Left kidney (tissue), 2 donors: Measurements from ENCODE around the gene PADI2. TPM values are rescaled to one million over a fixed set of nuclear protein-coding genes. Genes with fewer than 3 reads are reported as not detected.

Experiments used
- DNase-seq: peaks from one replicate; pipeline ENCODE4 v3.0.0-alpha.2; 2013
- polyA plus RNA-seq: library from polyadenylated mRNA; unstranded; fragments of 120-200 nt; gene quantifications from one replicate; pipeline ENCODE4 v1.2.1, GENCODE V29; 2013; ENCODE audit not compliant: insufficient read length

PADI2 gene
- polyA plus RNA-seq, 1 donor: 2.7 TPM

DNA sequence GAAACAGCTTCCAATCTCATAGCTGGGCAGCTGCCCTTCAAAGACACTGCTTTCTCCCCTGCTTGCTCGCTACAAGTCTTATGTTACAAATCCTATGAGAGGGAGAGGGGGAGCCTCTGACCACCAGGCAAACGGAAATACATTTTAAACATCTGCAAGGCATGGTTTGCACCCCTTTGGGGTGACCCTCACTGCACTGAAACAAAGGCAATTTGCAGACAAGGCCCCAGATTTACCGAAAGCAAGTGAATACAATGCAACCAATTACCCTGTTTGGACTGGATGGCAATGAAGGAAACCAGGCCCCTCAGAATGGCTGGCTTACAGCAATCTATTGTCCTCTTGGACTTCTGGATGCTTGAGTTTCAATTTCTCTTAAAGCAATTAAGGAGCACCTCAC is 95.7 kb downstream of the PADI2 start:
- no peak for DNase-seq

DNA sequence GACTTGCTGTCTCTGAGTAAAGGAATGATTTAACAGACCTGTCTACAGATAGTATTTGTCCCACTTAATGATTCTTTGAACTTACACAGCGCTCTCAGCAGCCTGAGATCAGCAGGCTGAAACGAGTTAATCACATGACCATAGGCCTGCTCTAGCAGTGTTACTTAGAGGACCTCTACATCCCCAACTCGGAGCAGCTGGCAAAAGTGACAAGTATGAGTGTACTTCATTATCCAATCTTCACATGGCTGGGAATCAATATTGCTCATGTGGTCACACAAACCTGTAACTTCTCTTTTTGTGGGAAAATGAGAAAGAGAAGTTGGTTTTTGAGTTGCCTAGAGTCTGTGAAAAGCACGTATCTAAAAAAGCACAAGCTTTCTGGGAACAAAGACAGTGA is 96.1 kb downstream of the PADI2 start:
- DNase-seq: no peak

DNA sequence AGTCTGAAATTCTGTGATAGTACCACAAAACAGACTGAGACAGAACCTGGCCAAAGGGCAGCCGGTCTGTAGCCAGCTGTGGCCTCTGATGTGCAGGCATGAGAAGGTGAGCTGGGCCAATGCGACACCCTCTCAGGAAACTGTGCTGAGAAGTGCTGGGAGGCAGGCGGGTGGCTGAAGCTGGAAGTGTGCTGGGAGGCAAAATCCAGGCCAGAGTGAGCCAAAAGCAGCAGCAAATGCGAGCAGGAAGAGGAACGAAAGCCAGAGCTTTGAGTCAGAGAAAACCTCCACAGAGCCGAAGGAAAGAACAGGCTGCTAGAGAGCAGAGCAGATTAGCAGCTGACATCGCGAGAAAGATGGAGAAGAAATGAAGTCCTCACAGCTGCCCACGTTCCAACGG is 97.4 kb downstream of the PADI2 start:
- no peak for DNase-seq

DNA sequence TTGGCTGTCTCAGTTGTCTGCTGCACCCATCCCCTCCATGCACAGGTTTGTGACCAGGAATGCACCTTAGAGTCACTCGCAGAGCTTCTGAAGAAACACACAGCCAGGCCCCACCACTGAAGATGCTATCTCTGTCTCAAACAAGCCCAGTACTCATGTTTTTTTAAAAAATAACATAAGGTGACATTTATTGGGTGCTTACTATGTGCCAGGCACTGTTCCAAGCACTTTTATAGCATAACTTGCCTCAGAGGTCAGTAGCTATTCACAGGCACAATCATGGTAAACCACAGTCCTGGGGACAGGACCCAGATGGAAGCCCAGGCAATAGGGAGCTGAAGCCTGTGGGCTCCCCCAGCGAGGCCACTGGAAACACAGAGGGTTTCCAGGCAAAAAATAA is 98.7 kb downstream of the PADI2 start:
- no peak for DNase-seq

DNA sequence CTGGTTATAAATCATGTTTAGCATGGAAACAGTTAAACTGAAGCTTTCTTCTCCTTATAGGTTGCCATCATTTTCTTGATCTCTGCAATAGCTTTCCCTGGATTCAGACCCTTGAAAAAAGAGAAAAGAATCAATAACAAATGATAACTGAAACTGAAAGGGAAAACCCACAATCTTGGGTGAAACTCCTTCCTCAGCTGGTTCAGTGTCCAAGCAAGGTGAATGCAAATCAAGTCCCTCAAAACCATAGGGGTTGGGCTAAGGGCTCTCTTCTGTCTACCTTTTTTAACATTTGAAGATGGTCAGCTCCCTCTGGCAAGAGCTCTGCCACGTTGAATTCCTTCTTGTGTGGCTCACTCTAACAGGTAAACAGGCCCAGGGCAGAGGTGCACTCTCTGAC is 100.4 kb downstream of the PADI2 start:
- no peak for DNase-seq

DNA sequence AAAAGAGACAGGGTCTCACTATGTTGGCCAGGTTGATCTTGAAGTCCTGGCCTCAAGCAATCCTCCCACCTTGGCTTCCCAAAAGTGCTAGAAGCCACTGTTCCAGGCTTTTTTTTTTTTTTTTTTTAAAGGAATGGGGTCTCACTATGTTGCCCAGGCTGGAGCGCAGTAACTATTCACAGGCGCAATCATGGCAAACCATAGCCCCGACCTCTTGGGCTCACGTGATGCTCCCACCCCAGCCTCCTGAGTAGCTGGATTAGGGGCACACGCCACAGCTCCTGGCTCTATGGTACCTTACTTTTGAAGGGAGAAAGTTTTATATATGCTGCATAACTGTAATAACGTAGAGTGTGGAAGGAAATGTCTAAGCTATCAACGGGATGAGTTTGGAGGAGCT is 101.8 kb downstream of the PADI2 start:
- no peak for DNase-seq

Other genes starting within 250 kb of the PADI2 start
- 1.9 TPM for gene RNU1-2, start 223.5 kb downstream of the PADI2 start, polyA plus RNA-seq
- 46.7 TPM for gene CROCC, start 197.5 kb downstream of the PADI2 start, polyA plus RNA-seq
- 180 TPM for gene MFAP2, start 138.8 kb downstream of the PADI2 start, polyA plus RNA-seq
- 30.4 TPM for gene ATP13A2, start 107.5 kb downstream of the PADI2 start, polyA plus RNA-seq
- gene SDHB, start 65.4 kb downstream of the PADI2 start, polyA plus RNA-seq: 168 TPM
- 0.10 TPM for gene PADI1, start 85.7 kb upstream of the PADI2 start, polyA plus RNA-seq
- gene PADI3, start 129.6 kb upstream of the PADI2 start, polyA plus RNA-seq: 0.08 TPM
- gene PADI4, start 188.7 kb upstream of the PADI2 start, polyA plus RNA-seq: 0.17 TPM